A549 treated with AZD9567 at 1 μM for 4 hours (cell line): Measurements from ENCODE around the gene LCA5. TPM values are rescaled to one million over a fixed set of nuclear protein-coding genes. Genes with fewer than 3 reads are reported as not detected.

Source experiments
- total RNA-seq: library from RNA; stranded (reverse); fragments of 200-300 nt; extraction: Qiagen RNA extraction; gene quantifications from 5 replicates; pipeline ENCODE4 v1.2.3, GENCODE V29; 2022; ENCODE audit not compliant: insufficient read depth

The LCA5 gene
- 0.44 to 0.72 TPM (median 0.70 TPM) in 4 of 5 replicates, not detected in the other for total RNA-seq

GRCh38 chr6:79536954-79537747, at the start of gene LCA5:
LCA5 (minus strand) TSS chr6:79537430; CDS start chr6:79518894, 18,536 bp downstream.

Other genes with a start within 250 kb of the LCA5 start
- gene SH3BGRL2, start 93.9 kb upstream of the LCA5 start, total RNA-seq: 0.24 to 0.28 TPM (median 0.26 TPM) in 4 of 5 replicates, not detected in the other